ENCODE data around the gene VPS26C.

The VPS26C gene

GRCh38 chr21:37269481-37269880, 2.3 kb upstream of the VPS26C start:
- TF ChIP-seq, protein P1, sequence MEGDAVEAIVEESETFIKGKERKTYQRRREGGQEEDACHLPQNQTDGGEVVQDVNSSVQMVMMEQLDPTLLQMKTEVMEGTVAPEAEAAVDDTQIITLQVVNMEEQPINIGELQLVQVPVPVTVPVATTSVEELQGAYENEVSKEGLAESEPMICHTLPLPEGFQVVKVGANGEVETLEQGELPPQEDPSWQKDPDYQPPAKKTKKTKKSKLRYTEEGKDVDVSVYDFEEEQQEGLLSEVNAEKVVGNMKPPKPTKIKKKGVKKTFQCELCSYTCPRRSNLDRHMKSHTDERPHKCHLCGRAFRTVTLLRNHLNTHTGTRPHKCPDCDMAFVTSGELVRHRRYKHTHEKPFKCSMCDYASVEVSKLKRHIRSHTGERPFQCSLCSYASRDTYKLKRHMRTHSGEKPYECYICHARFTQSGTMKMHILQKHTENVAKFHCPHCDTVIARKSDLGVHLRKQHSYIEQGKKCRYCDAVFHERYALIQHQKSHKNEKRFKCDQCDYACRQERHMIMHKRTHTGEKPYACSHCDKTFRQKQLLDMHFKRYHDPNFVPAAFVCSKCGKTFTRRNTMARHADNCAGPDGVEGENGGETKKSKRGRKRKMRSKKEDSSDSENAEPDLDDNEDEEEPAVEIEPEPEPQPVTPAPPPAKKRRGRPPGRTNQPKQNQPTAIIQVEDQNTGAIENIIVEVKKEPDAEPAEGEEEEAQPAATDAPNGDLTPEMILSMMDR (IDR thresholded peaks at IDR 0.05; ENCODE audit: low read depth, low read length), result no peak
- no peak overlapping the region for H3K4me3 ChIP-seq (ENCODE audit: low read depth, low read length)
- H3K36me3 ChIP-seq, result no peaks in the 10 kb centered on the region; the same call in 1 of the 2 replicates
- H3K27me3 ChIP-seq (ENCODE audit: insufficient read depth, low read depth, severe bottlenecking), result no peaks in the 10 kb centered on the region
- H3K9me3 ChIP-seq (ENCODE audit: severe bottlenecking), result no peaks in the 10 kb centered on the region
- H3K27ac ChIP-seq, result no peak overlapping the region
- DNase-seq, result no peak

DNA sequence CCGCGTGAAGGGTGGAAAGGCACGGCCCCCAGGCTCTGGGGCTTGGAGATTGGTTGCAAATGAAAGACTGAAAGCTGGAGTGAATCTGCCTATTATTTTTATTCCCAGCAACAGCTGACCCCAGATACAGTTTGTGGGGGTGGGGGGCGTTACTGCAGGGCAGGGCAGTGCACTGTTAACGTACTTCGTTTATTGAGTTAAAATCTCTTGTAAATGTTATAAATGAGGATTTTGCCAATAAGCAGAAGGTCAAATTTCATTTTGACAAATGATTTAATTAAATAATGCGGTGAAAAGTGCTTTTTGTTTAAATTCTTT, 1.0 kb upstream of the VPS26C start:
- no peaks in the 10 kb centered on the region; the same call in 1 of the 2 replicates for H3K36me3 ChIP-seq
- DNase-seq, result no peak
- peak overlapping the region; percentile 47 for H3K4me3 ChIP-seq (ENCODE audit: low read depth, low read length)
- H3K9me3 ChIP-seq (ENCODE audit: severe bottlenecking), result no peaks in the 10 kb centered on the region
- H3K27me3 ChIP-seq (ENCODE audit: insufficient read depth, low read depth, severe bottlenecking), result no peaks in the 10 kb centered on the region
- H3K27ac ChIP-seq, result peak overlapping the region; percentile 97
- TF ChIP-seq, protein P1 (IDR thresholded peaks at IDR 0.05; ENCODE audit: low read depth, low read length), result no peak

DNA sequence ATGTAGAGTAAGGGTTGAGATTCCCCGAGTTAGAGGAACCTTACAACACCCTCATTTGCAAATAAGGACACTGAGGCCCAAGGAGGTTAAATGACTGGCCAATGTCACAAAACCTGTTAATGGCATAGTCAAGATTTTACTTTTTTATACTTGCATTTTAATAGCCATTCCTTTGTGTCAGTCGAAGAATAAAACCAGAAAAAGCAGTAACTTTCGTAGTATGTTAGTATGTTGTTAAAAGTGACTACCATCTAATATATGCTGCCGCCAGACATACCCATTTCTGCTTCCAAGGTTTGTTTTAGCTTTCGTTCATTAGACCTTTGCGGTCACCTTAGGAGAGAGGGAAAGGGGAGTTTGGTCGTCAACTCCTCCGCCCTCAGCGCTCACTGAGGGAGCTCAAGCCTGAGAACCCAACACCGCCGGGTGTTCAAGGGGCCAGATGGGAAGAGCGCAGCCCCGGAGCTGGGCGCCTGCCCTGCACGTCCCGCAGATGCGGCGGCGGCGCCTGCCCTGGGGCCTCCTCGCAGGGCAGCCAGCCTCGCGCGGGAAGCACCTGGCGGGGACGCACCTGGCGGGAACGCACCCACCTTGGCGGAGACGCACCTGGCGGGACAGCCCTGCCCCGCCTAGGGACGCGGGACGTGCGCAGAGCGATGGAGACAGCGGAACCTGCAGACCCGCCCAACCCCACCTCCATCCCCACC, 466 bp downstream of the VPS26C start:
- no peak for DNase-seq
- Histone ChIP-seq H3K4me3 (ENCODE audit: low read depth, low read length) (peak overlapping the region; percentile 47), H3K27me3 (ENCODE audit: insufficient read depth, low read depth, severe bottlenecking) (no peaks in the 10 kb centered on the region), H3K36me3 (no peaks in the 10 kb centered on the region; the same call in none of the 2 replicates), H3K9me3 (ENCODE audit: severe bottlenecking) (no peaks in the 10 kb centered on the region), H3K27ac (peak overlapping the region; percentile 97)
- TF ChIP-seq, protein P1 (IDR thresholded peaks at IDR 0.05; ENCODE audit: low read depth, low read length), result no peak

GRCh38 chr21:37264808-37265207, 2.3 kb downstream of the VPS26C start:
- no peaks in the 10 kb centered on the region for H3K27me3 ChIP-seq (ENCODE audit: insufficient read depth, low read depth, severe bottlenecking)
- H3K27ac ChIP-seq, result no peak overlapping the region
- no peaks in the 10 kb centered on the region for H3K9me3 ChIP-seq (ENCODE audit: severe bottlenecking)
- no peak for DNase-seq
- TF ChIP-seq, protein P1 (IDR thresholded peaks at IDR 0.05; ENCODE audit: low read depth, low read length), result no peak
- H3K36me3 ChIP-seq, result peaks cover 5% of the 10 kb centered on the region
- no peak overlapping the region for H3K4me3 ChIP-seq (ENCODE audit: low read depth, low read length)

DNA sequence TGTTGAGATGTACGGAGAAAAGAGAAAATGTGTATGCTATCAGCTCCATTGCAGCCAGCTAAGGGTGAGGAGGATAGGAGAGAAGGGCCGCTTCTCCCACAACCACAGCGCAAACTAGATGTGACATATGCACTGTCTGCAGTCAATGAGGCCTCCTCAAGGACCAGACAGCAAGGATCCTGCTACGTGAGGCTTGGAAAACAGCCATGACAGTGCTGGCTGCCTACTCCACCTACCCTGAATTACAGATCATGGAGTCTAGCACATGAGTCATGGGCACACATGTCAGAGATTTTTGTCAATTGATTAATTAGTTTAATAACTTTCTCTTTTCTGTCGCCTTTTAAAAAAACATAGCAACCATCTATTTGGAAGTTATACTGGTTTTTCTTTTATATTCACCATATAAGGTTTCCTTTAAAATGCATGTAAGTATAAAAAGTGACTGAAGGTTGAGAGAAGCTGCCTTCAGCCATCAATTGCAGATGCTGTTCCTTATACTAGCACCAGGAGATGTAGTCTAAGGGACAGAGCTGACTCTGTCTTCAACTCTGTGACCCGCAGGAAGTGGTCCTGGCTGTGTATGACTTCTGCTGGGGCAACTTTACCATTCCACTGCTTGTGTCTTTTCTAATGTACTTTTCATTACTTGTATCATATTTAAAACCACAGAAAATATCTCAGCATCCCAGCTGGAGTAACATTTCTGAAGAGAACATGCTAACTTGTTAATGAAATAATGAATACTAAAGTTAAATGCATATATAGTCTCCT, 3.1 kb downstream of the VPS26C start:
- DNase-seq, result peak; percentile 42
- peak overlapping the region; percentile 5; the same call in 1 of the 2 replicates for H3K4me3 ChIP-seq (ENCODE audit: low read depth, low read length)
- TF ChIP-seq, protein P1 (IDR thresholded peaks at IDR 0.05; ENCODE audit: low read depth, low read length), result no peak
- no peaks in the 10 kb centered on the region for H3K27me3 ChIP-seq (ENCODE audit: insufficient read depth, low read depth, severe bottlenecking)
- peaks cover 5% of the 10 kb centered on the region for H3K36me3 ChIP-seq
- H3K27ac ChIP-seq, result peak overlapping the region; percentile 27
- no peaks in the 10 kb centered on the region for H3K9me3 ChIP-seq (ENCODE audit: severe bottlenecking)
